VCaP (cell line): Measurements from ENCODE around the gene COMMD10.
"Not testable (repeated sequence)": the region's sequence is repeated elsewhere in the genome, so short reads cannot be mapped to it uniquely, and the experiment has no call there.

Source experiments
- H3K27ac ChIP-seq: fragments of 450-650 bp; 2 replicates; pipeline ENCODE4 v1.5.1; 2017
- TF ChIP-seq, protein P1 (sequence below): fragments of 450-650 bp; conservative IDR thresholded peaks from 2 replicates; pipeline ENCODE4 v1.5.1; 2017; ENCODE audit warnings: mild to moderate bottlenecking, moderate library complexity

The COMMD10 gene

DNA sequence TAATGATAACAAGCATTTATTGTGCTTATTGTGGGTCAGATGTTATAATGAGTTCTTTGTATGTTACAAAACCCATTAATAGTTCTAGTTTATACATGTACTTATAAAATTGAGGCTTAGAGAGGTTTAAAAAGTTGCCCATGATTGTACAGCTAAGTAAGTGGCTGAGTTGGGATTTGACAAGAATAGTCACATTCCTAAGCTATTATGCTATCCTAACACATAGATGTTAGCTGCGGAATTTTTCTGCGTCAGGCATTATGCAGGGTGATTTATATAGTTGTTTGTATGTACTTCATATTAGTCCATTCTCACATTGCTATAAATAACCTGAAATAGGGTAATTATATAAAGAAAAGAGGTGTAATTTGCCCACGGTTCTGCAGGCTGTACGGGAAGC, 12.5 kb downstream of the COMMD10 start:
- TF ChIP-seq, protein P1, sequence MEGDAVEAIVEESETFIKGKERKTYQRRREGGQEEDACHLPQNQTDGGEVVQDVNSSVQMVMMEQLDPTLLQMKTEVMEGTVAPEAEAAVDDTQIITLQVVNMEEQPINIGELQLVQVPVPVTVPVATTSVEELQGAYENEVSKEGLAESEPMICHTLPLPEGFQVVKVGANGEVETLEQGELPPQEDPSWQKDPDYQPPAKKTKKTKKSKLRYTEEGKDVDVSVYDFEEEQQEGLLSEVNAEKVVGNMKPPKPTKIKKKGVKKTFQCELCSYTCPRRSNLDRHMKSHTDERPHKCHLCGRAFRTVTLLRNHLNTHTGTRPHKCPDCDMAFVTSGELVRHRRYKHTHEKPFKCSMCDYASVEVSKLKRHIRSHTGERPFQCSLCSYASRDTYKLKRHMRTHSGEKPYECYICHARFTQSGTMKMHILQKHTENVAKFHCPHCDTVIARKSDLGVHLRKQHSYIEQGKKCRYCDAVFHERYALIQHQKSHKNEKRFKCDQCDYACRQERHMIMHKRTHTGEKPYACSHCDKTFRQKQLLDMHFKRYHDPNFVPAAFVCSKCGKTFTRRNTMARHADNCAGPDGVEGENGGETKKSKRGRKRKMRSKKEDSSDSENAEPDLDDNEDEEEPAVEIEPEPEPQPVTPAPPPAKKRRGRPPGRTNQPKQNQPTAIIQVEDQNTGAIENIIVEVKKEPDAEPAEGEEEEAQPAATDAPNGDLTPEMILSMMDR, result no peak
- no peak overlapping the region for H3K27ac ChIP-seq

GRCh38 chr5:116098998-116099397, 14.2 kb downstream of the COMMD10 start:
- H3K27ac ChIP-seq, result no peak overlapping the region
- TF ChIP-seq, protein P1, result no peak

DNA sequence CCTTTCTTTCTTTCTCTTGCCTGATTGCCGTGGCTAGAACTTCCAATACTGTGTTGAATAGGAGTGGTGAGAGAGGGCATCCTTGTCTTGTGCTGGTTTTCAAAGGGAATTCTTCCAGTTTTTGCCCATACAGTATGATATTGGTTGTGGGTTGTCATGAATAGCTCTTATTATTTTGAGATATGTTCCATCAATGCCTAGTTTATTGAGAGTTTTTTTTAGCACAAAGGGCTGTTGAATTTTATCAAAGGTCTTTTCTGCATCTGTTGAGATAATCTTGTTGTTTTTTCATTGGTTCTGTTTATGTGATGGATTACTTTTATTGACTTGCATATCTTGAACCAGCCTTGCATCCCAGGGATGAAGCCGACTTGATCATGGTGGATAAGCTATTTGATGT, 20.1 kb downstream of the COMMD10 start:
- H3K27ac ChIP-seq, result not testable (repeated sequence)

GRCh38 chr5:116115163-116115562, 30.3 kb downstream of the COMMD10 start:
- TF ChIP-seq, protein P1, result no peak
- H3K27ac ChIP-seq, result no peak overlapping the region

DNA sequence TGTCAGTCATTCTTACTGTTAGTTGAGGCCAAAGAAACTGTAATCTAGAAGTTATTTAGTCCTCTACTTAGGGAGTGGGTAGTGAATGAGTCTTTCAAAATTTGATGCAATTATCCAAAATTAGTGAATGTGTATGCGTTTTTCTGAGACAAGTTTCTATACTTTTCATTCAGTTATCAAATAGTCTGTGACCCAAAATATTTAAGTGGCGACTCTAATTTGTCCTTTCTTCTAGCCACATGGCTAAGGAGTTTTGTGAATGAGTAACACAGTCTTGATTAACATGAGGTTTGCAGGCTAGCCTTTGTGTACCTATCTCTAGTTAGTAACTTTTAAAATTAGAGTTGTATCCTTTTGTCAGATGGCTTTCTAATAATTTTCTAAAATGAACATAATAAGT, 45.6 kb downstream of the COMMD10 start:
- H3K27ac ChIP-seq, result no peak overlapping the region
- TF ChIP-seq, protein P1, result no peak

DNA sequence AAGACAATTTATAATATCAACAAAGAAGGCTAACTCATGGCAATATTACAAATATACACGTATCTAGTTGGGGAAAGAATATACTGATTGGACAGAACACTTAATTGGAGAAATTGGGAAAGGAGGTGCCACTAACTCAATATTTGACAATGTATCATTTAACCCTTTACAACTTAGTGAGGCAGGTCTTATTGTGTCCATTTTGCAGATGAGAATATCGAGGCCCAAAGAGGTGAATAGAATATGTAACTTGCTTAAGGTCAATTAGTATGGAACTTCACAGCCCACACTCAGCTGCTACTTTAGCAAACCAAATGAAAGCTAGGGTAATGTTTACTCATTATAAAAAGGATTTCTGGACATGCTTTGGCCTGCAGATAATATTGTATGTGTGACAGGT, 46.2 kb downstream of the COMMD10 start:
- H3K27ac ChIP-seq, result no peak overlapping the region
- TF ChIP-seq, protein P1, result no peak

DNA sequence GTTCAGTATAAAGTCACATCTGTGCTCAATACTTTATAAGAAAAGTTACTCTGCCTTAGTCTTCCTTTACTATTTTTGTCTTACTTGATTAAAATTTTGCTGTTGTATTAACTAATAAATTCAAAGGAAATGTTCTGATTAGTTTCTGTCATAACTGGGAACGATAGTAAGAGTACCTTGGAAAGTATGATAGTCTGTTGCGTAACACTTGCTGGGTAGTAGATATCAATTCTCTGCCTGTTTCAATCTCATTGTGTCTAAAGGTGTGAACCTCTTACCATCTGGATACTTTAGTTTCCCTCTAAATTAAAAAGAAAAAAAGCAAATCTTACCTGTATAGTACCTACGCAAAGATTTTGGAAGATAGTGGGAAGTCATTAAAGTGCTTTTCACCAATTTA, 48.5 kb downstream of the COMMD10 start:
- H3K27ac ChIP-seq, result no peak overlapping the region

GRCh38 chr5:116135344-116135743, 50.5 kb downstream of the COMMD10 start:
- H3K27ac ChIP-seq, result no peak overlapping the region
- TF ChIP-seq, protein P1, result no peak

More for the DNA sequence above, 48.5 kb downstream of the COMMD10 start:
- TF ChIP-seq, protein P1, result no peak
